Stimulated activated CD4-positive, alpha-beta T cell treated with anti-CD3 and anti-CD28 coated beads, Interleukin-2, amount 100 ng/mL, for 24 hours (primary cell): ENCODE data around the gene PLBD2.

Experiments
- DNase-seq, 2 donors: peaks; one replicate each; pipeline ENCODE4 v3.0.0-alpha.2; 2020

The PLBD2 gene

DNA sequence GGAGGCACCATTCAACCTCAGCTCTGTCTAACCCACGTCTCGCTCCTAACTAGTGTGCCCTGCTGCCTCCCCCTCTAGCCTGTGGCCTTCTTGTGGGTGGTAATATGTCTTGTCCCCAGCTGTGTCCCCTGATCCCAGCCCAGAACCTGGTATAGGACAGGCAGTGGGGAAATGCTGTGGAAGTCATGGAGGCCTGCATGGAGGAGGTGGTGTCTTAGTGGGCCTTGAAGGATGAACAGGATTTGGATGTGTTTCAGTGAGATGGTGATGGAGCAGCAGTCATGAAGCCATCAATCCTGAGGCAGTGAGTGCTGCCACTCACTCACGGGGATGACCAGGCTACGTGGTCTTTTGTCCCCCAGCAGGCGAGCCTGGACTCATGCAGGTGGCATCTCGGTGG lies 13.4 kb downstream of the PLBD2 start:
- no peak for DNase-seq

DNA sequence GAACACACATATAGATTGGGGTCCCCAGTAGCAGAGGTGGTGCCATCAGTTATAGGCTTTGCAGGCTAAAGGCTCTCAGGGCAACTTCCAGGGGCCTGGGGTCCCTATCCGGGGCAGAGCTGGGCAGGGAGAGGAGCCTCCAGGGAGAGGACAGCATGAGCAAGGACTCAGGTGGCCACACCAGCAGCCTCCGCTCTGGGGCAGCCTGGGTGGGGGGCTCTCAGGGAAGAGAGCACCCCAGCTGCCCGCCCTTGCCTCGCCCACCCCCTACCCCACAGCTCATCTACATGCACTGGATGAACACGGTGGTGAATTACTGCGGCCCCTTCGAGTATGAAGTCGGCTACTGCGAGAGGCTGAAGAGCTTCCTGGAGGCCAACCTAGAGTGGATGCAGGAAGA lies 14.0 kb downstream of the PLBD2 start:
- DNase-seq = no peak

DNA sequence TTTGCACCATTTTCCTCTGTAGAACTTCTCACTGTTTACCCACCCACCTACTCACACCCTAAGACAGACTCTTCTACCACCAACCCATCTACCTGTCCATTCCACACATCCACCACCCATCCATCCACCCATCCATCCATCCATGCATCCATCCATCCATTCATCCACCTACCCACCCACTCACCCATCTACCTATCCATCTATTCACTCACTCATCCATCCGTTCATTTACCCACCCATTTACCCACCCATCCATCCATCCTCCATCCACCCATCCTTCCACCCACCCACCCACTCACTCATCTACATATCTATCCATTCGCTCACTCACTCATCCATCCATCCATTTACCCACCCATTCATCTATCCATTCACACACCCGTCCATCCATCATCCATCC lies 15.1 kb downstream of the PLBD2 start:
- DNase-seq = no peak

DNA sequence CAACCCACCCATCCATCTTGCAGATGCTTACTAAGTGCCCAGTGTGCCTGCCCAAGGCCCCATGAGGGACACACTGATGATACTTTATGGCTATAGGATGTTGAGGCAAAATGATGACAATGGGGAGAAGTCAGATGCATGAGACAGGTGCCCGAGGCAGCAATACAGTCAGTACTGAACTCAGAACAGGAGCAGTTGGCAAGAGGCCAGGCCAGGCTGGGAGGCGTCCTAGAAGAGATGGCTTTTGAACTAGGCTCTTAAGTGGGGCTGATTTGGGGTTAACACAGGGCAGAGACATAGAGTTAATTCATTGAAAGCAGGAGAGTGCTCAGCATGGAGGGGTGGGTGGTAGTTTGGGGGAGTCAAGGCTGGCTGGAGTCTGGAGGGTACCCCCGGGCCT lies 15.6 kb downstream of the PLBD2 start:
- DNase-seq = no peak

DNA sequence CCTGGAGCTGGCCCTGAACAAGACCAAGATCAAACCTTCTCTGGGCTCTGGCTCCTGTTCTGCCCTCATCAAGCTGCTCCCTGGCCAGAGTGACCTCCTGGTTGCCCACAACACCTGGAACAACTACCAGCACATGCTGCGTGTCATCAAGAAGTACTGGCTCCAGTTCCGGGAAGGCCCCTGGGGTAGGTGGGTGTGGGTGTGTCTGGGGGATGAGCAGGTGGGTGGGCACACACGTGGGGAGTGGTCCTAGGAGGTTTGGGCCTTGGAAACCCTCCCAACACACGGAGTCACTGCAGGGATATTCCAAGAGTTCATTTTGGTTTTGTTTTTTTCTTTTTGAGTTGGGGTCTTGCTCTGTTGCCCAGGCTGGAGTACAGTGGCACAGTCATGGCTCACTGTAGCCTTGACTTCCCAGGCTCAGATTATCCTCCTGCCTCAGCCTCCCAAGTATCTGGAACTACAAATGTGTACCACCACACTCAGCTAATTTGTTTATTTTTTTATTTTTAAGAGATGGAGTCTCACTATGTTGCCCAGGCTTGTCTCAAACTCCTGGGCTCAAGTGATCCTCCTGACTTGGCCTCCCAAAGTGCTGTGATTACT lies 16.5 kb downstream of the PLBD2 start:
- no peak for DNase-seq

DNA sequence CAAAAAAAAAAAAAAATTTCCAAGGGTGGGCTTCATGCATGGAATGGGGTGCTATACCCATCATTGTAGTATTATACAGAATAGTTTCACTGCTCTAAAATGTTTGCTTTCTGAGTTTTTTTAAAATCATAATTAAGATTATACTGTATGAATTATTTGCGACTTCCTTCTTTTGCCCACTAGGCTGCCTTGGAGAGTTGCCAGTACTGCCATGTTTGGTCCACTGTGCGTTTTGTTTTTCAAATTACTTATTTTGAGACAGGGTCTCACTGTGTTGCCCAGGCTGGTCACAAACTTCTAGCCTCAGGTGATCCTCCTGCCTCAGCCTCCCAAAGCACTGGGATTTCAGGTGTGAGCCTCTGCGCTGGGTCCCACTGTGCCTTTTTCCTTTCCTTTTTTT lies 19.9 kb downstream of the PLBD2 start:
- DNase-seq = no peak

DNA sequence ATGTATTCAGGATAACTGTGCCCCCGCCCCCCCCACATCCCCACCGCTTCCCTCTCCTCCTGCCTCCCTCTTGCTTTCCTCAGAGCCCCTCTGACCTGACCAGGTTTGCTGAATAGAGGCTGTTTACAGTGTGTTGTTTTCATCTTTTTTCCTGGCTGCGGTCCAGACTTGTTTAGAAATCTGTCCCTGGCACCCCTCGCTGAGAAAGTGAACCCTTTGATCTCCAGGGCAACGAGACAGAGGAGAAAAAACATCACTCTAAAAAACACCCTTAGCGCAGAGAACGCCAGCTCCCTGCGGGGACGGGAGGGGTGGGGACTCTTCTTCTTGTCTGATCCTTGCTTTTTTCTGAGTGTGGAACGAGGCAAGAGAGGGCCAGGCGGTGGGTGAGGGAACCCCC lies 22.8 kb downstream of the PLBD2 start:
- no peak for DNase-seq

DNA sequence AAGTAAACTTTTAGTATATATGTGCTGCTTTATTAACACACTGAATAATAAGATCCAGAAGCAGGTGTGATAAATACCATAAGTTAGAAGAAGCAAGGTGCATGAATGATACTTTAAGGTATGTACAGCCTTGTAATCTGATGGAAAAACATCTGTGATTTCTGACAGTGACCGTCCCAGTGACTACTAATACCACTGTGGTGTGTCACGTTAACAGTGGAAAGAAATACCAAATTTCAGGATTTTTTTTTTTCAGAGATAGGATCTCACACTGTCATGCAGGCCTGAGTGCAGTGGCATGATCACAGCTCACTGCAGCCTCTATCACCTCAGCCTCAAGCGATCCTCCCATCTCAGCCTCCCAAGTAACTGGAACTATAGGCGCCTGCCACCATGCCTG lies 23.8 kb downstream of the PLBD2 start:
- DNase-seq = no peak

DNA sequence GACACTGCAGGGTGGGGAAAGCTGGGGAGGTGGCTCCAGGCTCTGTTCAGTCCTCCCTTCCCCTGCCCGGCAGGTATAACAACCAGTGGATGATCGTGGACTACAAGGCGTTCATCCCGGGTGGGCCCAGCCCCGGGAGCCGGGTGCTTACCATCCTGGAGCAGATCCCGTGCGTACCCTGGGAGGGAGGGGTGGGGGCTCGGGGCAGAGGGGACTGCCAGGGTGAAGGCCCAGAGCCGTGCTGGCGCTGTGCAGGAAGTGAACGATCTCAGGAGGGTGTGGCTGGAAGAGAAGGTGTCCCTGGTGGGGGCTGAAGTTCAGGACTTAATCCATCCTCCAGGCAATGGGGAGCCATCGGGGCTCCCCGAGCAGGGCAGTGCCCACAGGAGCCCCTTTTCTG lies 26.4 kb downstream of the PLBD2 start:
- no peak for DNase-seq

DNA sequence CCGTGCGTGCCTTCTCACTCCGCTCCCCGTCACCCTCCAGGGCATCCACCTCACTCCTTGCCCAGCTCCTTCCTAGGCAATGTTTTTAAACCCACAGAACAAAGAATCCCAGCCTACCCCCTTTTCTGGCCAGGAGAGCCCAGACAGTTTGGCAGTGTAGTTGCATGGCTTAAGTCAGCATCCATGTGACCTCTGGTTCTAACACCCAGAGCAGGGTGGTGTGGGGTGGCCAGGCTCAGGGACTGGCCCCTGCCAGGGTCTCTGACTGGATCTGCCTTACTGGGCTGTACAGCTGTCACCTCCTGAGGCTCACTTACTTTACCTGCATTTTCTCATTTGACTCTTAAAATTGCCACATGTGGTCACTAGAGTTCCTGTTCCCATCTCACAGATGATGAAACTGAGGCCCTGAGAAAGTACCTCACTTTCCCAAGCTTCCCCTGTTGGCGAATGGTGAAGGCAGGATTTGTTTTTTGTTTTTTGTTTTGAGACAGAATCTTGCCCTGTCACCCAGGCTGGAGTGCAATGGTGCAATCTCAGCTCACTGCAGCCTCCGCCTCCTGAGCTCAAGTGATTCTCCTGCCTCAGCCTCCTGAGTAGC lies 27.0 kb downstream of the PLBD2 start:
- DNase-seq = no peak

DNA sequence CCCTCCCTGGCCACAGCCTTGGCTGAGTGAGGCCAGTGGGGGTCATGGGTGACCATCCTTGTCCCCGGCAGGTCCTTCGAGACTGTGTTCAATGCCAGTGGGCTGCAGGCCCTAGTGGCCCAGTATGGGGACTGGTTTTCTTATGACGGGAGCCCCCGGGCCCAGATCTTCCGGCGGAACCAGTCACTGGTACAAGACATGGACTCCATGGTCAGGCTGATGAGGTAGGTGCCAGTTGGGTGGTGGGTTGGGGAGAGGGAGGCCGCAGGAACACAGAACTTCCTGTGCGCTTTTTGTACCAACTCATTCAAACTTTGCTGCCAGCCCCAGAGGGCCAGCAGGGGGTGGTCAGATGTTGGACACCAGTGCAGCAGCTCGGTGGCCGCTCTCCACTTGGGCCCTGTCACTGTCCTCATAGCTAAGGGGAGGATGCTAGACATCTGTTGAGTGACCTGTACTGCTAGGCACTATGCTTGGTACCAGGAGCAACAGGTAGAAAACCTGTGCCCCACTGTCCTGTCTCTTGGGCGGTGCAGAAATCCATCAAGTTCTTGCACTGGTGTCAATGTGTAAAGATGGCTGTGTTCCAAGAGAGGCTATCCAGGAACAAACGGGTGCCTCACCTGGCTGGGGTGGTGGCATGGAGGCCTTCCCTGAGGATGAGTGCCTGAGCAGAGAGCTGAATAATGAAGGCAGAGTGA lies 28.6 kb downstream of the PLBD2 start:
- DNase-seq = no peak

DNA sequence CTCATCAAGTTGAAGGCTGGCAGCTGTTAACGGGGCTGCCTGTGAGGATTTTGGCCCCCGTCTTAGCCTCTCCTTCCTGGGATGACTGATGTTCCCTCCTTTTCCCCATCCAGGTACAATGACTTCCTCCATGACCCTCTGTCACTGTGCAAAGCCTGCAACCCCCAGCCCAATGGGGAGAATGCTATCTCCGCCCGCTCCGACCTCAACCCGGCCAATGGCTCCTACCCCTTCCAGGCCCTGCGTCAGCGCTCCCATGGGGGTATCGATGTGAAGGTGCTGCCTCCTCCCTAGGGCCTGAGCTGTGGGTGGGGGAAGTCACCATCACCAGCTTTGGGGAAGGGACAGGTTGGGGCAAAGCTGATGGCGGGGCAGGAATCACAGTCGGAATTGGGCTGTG lies 29.2 kb downstream of the PLBD2 start:
- DNase-seq = no peak

DNA sequence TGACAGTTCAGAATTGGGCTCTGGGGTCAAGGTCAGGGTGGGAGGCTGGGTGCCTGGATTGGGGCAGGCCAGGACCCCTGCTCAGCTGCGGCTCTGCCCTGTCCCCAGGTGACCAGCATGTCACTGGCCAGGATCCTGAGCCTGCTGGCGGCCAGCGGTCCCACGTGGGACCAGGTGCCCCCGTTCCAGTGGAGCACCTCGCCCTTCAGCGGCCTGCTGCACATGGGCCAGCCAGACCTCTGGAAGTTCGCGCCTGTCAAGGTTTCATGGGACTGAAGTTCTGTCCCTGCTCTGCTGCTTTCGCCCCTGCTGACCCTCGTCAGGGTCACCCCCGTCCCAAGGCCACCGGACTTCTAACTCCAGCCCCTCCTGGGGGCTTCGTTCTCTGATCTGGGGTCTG lies 30.0 kb downstream of the PLBD2 start:
- no peak for DNase-seq

DNA sequence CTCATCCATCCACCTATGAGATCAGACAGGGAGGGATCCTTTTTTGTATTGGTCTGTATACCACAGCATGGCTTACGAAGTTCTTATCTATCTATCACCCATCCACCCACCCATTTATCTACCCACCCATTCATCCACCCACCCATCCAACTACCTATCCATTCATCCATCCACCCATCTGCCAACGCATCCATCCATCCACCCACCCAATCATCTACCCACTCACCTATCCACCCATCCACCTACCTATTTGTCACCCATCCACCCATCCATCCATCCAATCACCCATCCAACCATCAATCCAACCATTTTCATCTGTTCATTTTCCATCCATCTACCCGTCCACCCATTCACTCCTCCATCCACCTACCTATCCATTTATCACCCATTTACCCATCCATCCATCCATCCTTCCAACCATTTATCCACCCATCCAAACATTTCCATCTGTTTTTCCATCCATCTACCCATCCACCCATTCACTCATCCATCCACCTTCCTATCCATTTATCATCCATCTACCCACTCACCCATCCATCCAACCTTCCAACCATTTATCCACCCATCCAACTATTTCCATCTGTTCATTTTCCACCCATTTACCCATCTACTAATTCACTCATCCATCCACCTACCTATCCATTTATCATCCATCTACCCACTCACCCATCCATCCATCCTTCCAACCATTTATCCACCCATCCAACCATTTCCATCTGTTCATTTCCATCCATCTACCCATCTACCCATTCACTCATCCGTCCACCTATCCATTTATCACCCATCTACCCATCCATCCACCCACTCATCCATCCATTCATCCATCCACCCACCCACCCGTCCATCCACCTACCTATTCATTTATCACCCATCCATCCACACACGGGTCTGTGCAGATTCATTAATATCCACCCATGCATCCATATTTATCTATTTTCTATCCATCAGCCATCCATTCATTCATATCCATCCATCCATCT lies 32.0 kb downstream of the PLBD2 start:
- no peak for DNase-seq

DNA sequence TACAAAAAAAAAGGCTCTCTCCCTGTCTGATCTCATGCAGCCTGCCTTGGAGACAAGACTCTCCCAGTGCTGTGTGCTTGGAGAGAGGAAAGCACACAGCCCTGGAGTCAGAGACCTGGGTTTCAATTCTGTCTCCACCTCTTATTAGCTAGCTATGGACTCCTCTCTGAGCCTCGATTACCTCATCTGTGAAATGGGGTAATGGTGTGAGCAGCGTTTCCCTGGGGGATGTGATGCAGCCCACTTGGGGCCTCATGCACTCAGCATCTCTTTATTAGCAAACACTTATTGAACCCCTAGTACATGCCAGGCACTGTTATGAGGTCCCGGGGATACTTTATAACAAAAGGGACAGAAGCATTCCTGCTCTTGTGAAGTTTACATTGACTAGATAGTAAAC lies 32.8 kb downstream of the PLBD2 start:
- DNase-seq = no peak

DNA sequence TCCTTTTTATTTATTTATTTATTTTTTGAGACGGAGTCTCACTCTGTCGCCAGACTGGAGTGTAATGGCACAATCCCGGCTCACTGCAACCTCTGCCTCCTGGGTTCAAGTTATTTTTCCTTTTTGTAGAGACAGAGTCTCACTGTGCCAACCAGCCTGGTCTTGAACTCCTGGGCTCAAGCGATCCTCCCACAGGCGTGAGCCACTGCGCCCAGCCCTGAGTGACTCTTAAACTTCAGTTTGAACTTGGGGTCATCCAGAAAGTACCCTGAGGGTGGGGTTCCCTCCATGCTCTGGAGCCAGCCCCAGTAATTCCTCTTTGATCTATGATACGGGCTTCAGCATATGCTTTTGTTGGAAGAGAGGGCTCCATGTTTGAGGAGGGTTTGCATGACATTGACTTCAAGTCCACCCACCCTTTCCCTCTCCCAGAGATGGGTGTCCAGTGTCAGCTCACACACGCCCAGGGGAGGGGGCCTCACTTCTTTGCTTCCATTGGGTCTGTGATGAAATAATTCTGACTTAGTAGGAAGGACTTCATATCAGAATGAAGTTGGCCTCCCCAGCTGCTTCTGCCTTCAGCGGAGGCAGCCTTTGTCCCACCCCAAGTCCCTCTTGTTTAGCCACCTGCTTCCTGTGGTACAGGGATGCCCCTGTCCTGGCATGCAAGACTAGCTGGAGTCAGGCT lies 33.4 kb downstream of the PLBD2 start:
- DNase-seq = no peak

DNA sequence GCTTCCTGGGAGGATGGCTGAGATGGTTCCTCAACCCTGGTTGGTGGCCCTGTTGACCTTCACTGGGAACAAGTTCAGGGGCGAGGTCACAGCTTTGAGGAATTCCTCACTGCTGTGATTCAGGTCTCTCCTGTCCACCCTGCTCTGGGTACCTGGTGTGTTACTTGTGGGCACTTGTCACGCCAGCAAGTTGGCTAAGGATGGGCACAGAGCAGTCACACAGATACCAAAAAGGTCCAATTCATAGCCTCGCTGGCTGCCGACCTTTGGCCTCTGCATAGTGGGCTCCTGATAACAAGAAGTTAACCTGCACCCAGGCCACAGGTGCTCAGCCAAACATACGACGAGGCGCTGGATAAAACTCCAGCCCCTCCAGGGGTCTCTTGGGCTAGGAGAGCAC lies 34.1 kb downstream of the PLBD2 start:
- DNase-seq = no peak

DNA sequence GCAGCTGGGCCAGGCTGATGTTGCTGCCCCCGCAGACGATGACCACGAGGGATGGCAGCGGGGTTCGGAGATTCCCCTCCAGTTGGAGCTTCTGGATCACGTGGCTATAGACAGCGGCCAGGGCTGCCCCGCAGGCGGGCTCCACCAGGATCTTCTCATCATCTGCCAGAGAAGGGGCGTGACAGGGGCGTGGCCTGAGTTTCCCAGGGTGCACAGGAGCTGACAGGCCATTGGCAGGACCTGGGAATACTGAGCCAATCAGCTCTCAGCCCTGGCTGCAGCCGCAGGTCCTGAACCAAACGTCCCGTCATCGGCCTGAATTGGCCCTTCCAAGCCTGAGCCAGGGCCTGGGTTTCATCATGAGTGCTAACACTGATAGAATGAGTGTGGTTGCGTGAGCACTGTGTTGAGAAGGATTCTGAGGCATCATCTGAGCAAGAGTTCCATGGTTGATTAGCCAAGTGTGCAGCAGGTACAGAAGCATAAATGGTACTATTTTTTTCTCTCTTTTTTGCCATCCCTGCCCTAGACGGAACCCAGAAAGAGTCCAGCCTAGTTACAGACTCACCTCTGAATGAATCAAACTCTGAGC lies 34.7 kb downstream of the PLBD2 start:
- DNase-seq = peak in 1 of 2 donors; percentile 10

DNA sequence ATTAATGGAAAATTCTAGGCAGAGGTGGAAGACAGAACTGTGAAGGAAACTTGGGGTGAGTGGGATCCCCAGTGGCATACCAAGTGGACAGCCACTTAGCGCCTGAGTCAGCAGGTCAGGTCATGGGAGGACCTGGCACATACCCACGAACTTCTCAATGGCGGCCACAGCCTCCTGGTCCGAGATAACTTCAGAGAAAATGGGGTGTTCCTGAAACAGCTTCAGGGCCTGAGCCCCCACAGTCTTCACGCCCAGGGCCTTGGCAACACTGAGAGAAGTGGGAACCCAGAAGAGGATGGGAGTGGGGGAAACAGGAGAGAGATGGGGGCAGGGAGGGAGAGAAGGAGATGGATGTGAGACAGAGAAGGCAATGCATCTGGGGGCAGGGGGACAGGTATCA lies 35.4 kb downstream of the PLBD2 start:
- DNase-seq = no peak

DNA sequence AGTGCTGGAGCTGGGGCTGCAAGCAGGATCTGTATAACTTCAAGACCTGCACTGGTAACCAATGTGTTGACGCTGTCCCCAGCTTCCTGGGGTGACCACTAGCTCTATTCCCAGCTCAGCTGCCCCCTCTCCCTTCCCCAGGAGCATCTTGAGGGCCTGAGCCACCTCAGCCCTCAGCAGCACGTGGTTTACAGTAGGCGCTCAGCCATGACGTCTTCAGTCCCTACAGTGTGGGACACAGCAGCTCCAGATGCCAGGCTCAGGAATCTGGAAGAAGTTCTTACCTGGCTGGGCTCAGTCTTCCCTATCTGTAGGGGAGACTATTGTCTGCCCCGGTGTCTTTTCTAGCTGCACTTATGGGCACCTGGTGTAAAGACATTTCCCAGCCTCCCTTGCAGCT lies 36.7 kb downstream of the PLBD2 start:
- no peak for DNase-seq

DNA sequence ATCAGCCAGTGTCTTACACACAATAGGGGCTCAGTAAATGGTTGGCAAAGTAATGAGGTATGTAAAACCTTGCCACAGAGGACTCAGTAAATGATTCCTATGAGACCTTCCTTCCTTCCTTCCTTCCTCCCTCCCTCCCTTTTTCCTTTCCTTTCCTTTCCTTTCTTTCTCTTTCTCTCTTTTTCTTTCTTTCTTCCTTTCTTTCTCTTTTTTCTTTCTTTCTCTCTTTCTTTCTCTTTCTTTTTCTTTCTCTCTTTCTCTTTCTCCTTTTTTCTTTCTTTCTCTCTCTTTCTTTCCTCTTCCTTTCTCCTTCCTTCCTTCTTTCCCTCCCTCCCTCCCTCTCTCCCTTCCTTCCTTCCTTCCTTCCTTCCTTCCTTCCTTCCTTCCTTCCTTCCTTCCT lies 37.8 kb downstream of the PLBD2 start:
- no peak for DNase-seq

DNA sequence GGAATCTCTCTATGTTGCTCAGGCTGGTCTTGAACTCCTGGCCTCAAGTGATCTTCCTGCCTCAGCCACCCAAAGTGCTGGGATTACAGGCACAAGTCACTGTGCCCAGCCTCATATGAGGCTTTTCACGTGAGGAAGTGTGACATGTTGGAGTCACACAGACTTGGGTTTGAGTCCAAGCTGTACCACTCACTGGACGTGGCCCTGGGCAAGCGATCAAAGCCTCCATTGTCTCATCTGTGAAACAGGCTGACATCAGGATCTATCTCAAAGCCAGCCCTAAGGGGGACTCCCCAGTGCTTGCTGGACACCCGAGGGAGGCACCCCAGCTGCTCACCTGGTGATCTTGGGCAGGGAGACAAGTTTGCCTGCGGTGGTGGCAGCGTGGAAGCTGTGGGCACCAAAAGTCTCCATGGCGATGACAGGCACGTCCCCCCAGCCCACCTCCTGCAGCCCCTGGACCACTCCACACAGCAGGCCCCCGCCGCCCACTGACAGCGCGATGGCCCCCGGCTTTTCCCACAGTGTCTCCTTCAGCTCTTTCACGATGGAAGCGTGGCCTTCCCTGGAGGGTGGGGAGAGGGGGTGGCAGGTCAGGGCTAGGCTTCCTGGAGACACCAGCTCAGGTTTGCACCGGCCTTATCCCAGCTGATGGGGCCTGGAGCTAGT lies 38.6 kb downstream of the PLBD2 start:
- DNase-seq = no peak
